A549 (cell line): ENCODE measurements around the gene NR2C1. TPM values are rescaled to one million over a fixed set of nuclear protein-coding genes. Genes with fewer than 3 reads are reported as not detected.

Experiments
- ATAC-seq, 2 experiments: fragments of 200-7000 bp in 1 of 2; fragments of >200 bp in 1 of 2; cut with Nextera tagmentation in 1 of 2; cut with Tn5 transposase in 1 of 2; 3 replicates each; pipeline versions ENCODE4 v1.8.0 to v1.9.1; 2018 to 2020; ENCODE audit warnings: mild to moderate bottlenecking in 1 of 2, moderate library complexity in 1 of 2
- CTCF ChIA-PET: fragments of 300-600 bp; sonication (Branson Sonifier 250); formaldehyde crosslinking; extraction: SDS; loops from one replicate; lab custom pipeline; 2021; ENCODE audit warnings: antibody characterized with exemption, inconsistent platforms; lab: Yijun Ruan, JAX
- POLR2A ChIA-PET: fragments of 350-600 bp; formaldehyde crosslinking; extraction: SDS; loops from one replicate; lab custom pipeline; 2021; ENCODE audit warnings: antibody characterized with exemption, inconsistent platforms; lab: Yijun Ruan, JAX
- DNase-seq, 2 experiments: peaks; one replicate each; pipeline versions ENCODE4 v3.0.0 to v3.0.0-alpha.2; 2011 to 2016; ENCODE audit warnings: low read depth in 1 of 2, low spot score in 1 of 2
- FAIRE-seq: peaks from 2 replicates; lab custom pipeline; 2011; peaks lifted over from hg19 to GRCh38; lab: Jason Lieb, UNC
- H3K27ac ChIP-seq, 2 experiments: fragments of >200 bp; sonication (Bioruptor Twin); formaldehyde crosslinking; 3 replicates each; pipeline ENCODE4 v1.5.1; 2016 to 2017
- H3K4me1 ChIP-seq: fragments of >200 bp; sonication (Bioruptor Twin); formaldehyde crosslinking; 3 replicates; pipeline ENCODE4 v1.6.1; 2016
- H3K4me2 ChIP-seq: fragments of >200 bp; sonication (Bioruptor Twin); formaldehyde crosslinking; 3 replicates; pipeline ENCODE4 v1.6.1; 2016
- H3K4me3 ChIP-seq: fragments of >200 bp; sonication (Bioruptor Twin); formaldehyde crosslinking; 3 replicates; pipeline ENCODE4 v1.5.1; 2016
- H3K9me3 ChIP-seq: fragments of >200 bp; sonication (Bioruptor Twin); formaldehyde crosslinking; 3 replicates; pipeline ENCODE4 v1.6.1; 2016
- CBX8 ChIP-seq: fragments of 200-600 bp; sonication (generic); IDR thresholded peaks from 2 replicates; pipeline ENCODE4 v1.6.1; 2016
- CEBPB ChIP-seq, 2 experiments: fragments of >200 bp in 1 of 2; sonication (Bioruptor Twin) in 1 of 2; formaldehyde crosslinking in 1 of 2; IDR thresholded peaks; 2 replicates each; pipeline ENCODE4 v1.6.1; 2012 to 2016
- E2F6 ChIP-seq: IDR thresholded peaks from 2 replicates; pipeline ENCODE4 v1.6.1; 2012; ENCODE audit warnings: low read depth, borderline replicate concordance
- ELK1 ChIP-seq: fragments of 150-350 bp; IDR thresholded peaks from 2 replicates; pipeline ENCODE4 v1.6.1; 2014; ENCODE audit warnings: low read depth, mild to moderate bottlenecking, low read length
- FOSB ChIP-seq: fragments of 250-450 bp; sonication (Bioruptor Pico); IDR thresholded peaks from 2 replicates; pipeline ENCODE4 v1.5.0; 2020; ENCODE audit warnings: mild to moderate bottlenecking, moderate library complexity
- FOXS1 ChIP-seq: fragments of 250-450 bp; sonication (Bioruptor Pico); IDR thresholded peaks from 2 replicates; pipeline ENCODE4 v1.5.0; 2020; ENCODE audit warnings: mild to moderate bottlenecking, moderate library complexity
- GATA3 ChIP-seq: IDR thresholded peaks from 2 replicates; pipeline ENCODE4 v1.6.1; 2012; ENCODE audit warnings: borderline replicate concordance
- HDAC2 ChIP-seq: fragments of 200-600 bp; sonication (generic); IDR thresholded peaks from 2 replicates; pipeline ENCODE4 v1.6.1; 2016
- HOXB13 ChIP-seq: fragments of 250-450 bp; sonication (Bioruptor Pico); IDR thresholded peaks from 2 replicates; pipeline ENCODE4 v1.5.0; 2020; ENCODE audit warnings: low read depth, mild to moderate bottlenecking, moderate library complexity
- JUN ChIP-seq, 2 experiments: fragments of >200 bp; sonication (Bioruptor Twin); formaldehyde crosslinking; IDR thresholded peaks; 2 replicates in 1 of 2; 3 replicates in 1 of 2; pipeline ENCODE4 v1.6.1; 2016 to 2017
- JUNB ChIP-seq: fragments of >200 bp; sonication (Bioruptor Twin); formaldehyde crosslinking; IDR thresholded peaks from 2 replicates; pipeline ENCODE4 v1.6.1; 2016
- MAFK ChIP-seq: fragments of 450-650 bp; IDR thresholded peaks from 2 replicates; pipeline ENCODE4 v1.6.1; 2014; ENCODE audit not compliant: partially characterized antibody
- MAX ChIP-seq: IDR thresholded peaks from 2 replicates; pipeline ENCODE4 v1.6.1; 2012
- MAZ ChIP-seq: fragments of 150-350 bp; IDR thresholded peaks from 2 replicates; pipeline ENCODE4 v1.6.1; 2014; ENCODE audit warnings: antibody characterized with exemption, low read depth, low read length, borderline replicate concordance
- NFE2L2 ChIP-seq: fragments of 150-350 bp; conservative IDR thresholded peaks from 2 replicates; pipeline ENCODE4 v1.6.1; 2014; ENCODE audit warnings: low read length
- NR3C1 ChIP-seq: fragments of >200 bp; sonication (Bioruptor Twin); formaldehyde crosslinking; IDR thresholded peaks from 3 replicates; pipeline ENCODE4 v1.6.1; 2017
- PBX3 ChIP-seq: IDR thresholded peaks from 2 replicates; pipeline ENCODE4 v1.6.1; 2012
- PHF8 ChIP-seq: fragments of 200-600 bp; sonication (generic); IDR thresholded peaks from 2 replicates; pipeline ENCODE4 v1.6.1; 2016; ENCODE audit warnings: low read depth, mild to moderate bottlenecking, antibody characterized with exemption, moderate library complexity, borderline replicate concordance
- RAD21 ChIP-seq, 2 experiments: fragments of >200 bp in 1 of 2; sonication (Bioruptor Twin) in 1 of 2; formaldehyde crosslinking in 1 of 2; IDR thresholded peaks in 1 of 2; conservative IDR thresholded peaks in 1 of 2; 2 replicates in 1 of 2; 3 replicates in 1 of 2; pipeline ENCODE4 v1.6.1; 2012 to 2018; ENCODE audit warnings: inconsistent platforms in 1 of 2
- RNF2 ChIP-seq: fragments of 200-600 bp; sonication (generic); IDR thresholded peaks from 2 replicates; pipeline ENCODE4 v1.6.1; 2016; ENCODE audit warnings: low read depth, mild to moderate bottlenecking, antibody characterized with exemption, moderate library complexity, borderline replicate concordance
- TFCP2L1 ChIP-seq: fragments of 250-450 bp; sonication (Bioruptor Pico); IDR thresholded peaks from 2 replicates; pipeline ENCODE4 v1.5.0; 2021; ENCODE audit warnings: mild to moderate bottlenecking
- TP53 ChIP-seq: fragments of 250-450 bp; sonication (Bioruptor Pico); IDR thresholded peaks from 2 replicates; pipeline ENCODE4 v1.5.0; 2021; ENCODE audit warnings: mild to moderate bottlenecking, moderate library complexity
- USF2 ChIP-seq: fragments of 450-650 bp; IDR thresholded peaks from 2 replicates; pipeline ENCODE4 v1.6.1; 2014; ENCODE audit warnings: antibody characterized with exemption
- ZC3H11A ChIP-seq: fragments of 450-650 bp; IDR thresholded peaks from 2 replicates; pipeline ENCODE4 v1.6.1; 2014; ENCODE audit warnings: antibody characterized with exemption, mild to moderate bottlenecking
- ZFP36 ChIP-seq: fragments of 450-650 bp; IDR thresholded peaks from 2 replicates; pipeline ENCODE4 v1.6.1; 2014; ENCODE audit warnings: borderline replicate concordance; ENCODE audit not compliant: partially characterized antibody
- ZSCAN20 ChIP-seq: fragments of 250-450 bp; sonication (Bioruptor Pico); IDR thresholded peaks from 2 replicates; pipeline ENCODE4 v1.8.0; 2022; ENCODE audit warnings: mild to moderate bottlenecking, moderate library complexity
- WGBS: methylation state at CpG from one replicate; pipeline ENCODE4 v1.1.6; 2017; ENCODE audit errors: missing lambda C conversion rate; 5-methylcytosine and 5-hydroxymethylcytosine counted together
- polyA plus RNA-seq, 4 experiments: library from polyadenylated mRNA; depleted of rRNA in 3 of 4; stranded (reverse); fragments of >200 nt; fragmentation: RNase III in 1 of 4; extraction: RNeasy Plus Mini Kit Qiagen cat#74134 plus additional on column Dnase treatment in 1 of 4; gene quantifications; 2 replicates in 3 of 4; 3 replicates in 1 of 4; pipeline ENCODE4 v1.2.3, GENCODE V29; 2011 to 2017

The NR2C1 gene
- polyA plus RNA-seq, 2 of the 4 experiments (the other 2 are of a cell fraction) = 24.7 to 55.2 TPM

- ChIA-PET CTCF (no interaction called here), POLR2A (no interaction called here)
- no peaks in the 10 kb centered on the region for H3K9me3 ChIP-seq
- H3K4me1 ChIP-seq = no peaks in the 10 kb centered on the region
- 83% methylated on average over 2 of the region's 2 CpGs for WGBS
- no peak overlapping the region for H3K27ac ChIP-seq
- H3K4me2 ChIP-seq = no peak overlapping the region
- H3K4me3 ChIP-seq = no peak overlapping the region
- FAIRE-seq = no peak
- no peak for DNase-seq
- TF ChIP-seq MAZ = no peak
- TF ChIP-seq HDAC2 = no peak
- no peak for TF ChIP-seq JUN (IDR thresholded peaks at IDR 0.05)
- no peak for TF ChIP-seq MAFK
- no peak for TF ChIP-seq CBX8
- TF ChIP-seq HOXB13 (CRISPR knock-in tag) = no peak
- no peak for TF ChIP-seq FOXS1
- TF ChIP-seq ZSCAN20 = no peak
- no peak for TF ChIP-seq E2F6
- no peak for TF ChIP-seq TP53 (CRISPR knock-in tag)
- no peak for TF ChIP-seq PHF8
- no peak for TF ChIP-seq ZC3H11A
- no peak for TF ChIP-seq RAD21 (conservative IDR thresholded peaks at IDR 0.05 in 1 of 2, IDR thresholded peaks at IDR 0.05 in 1 of 2)
- no peak for TF ChIP-seq NR3C1
- no peak for ATAC-seq
Measured at GRCh38 chr12:95037906-95038305, 35.5 kb downstream of the NR2C1 start.

- Histone ChIP-seq H3K27ac (no peak overlapping the region), H3K4me1 (no peaks in the 10 kb centered on the region), H3K4me3 (no peak overlapping the region), H3K4me2 (no peak overlapping the region), H3K9me3 (no peaks in the 10 kb centered on the region)
- no peak for ATAC-seq
- no peak for TF ChIP-seq PBX3
- no peak for TF ChIP-seq RNF2
- no peak for TF ChIP-seq USF2
- TF ChIP-seq MAX = no peak
- TF ChIP-seq MAZ = no peak
- no peak for TF ChIP-seq TFCP2L1 (CRISPR knock-in tag)
- no peak for TF ChIP-seq FOSB (CRISPR knock-in tag)
- no peak for TF ChIP-seq CEBPB (IDR thresholded peaks at IDR 0.05)
- POLR2A ChIA-PET = no interaction called here
- FAIRE-seq = no peak
- CTCF ChIA-PET = no interaction called here
- WGBS = 100% methylated on average over 1 of the region's 1 CpG
- DNase-seq = no peak
Measured at GRCh38 chr12:95034750-95035149, 38.7 kb downstream of the NR2C1 start.

GRCh38 chr12:95022477-95022876 is 50.9 kb downstream of the NR2C1 start:
- H3K4me1 ChIP-seq = no peaks in the 10 kb centered on the region
- H3K4me2 ChIP-seq = no peak overlapping the region
- FAIRE-seq (no peak), DNase-seq (no peak), ATAC-seq (peak in 1 of 2 experiments; percentile 38; a peak in 2 of 6 replicates)
- no peak overlapping the region for H3K27ac ChIP-seq
- CTCF ChIA-PET = interaction anchor here (0.6 kb wide), 1 partner anchor 114 kb away, joined by 3 read pairs; no protein-coding TSS in a partner anchor
- H3K4me3 ChIP-seq = no peak overlapping the region
- POLR2A ChIA-PET = no interaction called here
- TF ChIP-seq ZFP36 (no peak), GATA3 (no peak), NFE2L2 (no peak), E2F6 (no peak), FOSB (CRISPR knock-in tag) (no peak), JUNB (no peak), ELK1 (no peak)
- no peaks in the 10 kb centered on the region for H3K9me3 ChIP-seq
- 83% methylated on average over 2 of the region's 2 CpGs for WGBS
